ENCODE measurements around the gene FAM193A. TPM values are rescaled to one million over a fixed set of nuclear protein-coding genes. Genes with fewer than 3 reads are reported as not detected.

Gene FAM193A
- polyA plus RNA-seq, 1 donor (not counting 4 experiments of a cell fraction or from before 2014, with no cell fraction given): 3.6 TPM

- TF ChIP-seq, protein P1, sequence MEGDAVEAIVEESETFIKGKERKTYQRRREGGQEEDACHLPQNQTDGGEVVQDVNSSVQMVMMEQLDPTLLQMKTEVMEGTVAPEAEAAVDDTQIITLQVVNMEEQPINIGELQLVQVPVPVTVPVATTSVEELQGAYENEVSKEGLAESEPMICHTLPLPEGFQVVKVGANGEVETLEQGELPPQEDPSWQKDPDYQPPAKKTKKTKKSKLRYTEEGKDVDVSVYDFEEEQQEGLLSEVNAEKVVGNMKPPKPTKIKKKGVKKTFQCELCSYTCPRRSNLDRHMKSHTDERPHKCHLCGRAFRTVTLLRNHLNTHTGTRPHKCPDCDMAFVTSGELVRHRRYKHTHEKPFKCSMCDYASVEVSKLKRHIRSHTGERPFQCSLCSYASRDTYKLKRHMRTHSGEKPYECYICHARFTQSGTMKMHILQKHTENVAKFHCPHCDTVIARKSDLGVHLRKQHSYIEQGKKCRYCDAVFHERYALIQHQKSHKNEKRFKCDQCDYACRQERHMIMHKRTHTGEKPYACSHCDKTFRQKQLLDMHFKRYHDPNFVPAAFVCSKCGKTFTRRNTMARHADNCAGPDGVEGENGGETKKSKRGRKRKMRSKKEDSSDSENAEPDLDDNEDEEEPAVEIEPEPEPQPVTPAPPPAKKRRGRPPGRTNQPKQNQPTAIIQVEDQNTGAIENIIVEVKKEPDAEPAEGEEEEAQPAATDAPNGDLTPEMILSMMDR (optimal IDR thresholded peaks at IDR 0.05 in 1 of 3, IDR thresholded peaks at IDR 0.05 in 1 of 3, conservative IDR thresholded peaks at IDR 0.05 in 1 of 3; ENCODE audit: extremely low read depth in 1 of 3, insufficient read depth in 2 of 3, low read length in 3 of 3): no peak
- no peak for TF ChIP-seq EZH2 (IDR thresholded peaks at IDR 0.05; ENCODE audit: low read length)
- Histone ChIP-seq H3K4me1 (ENCODE audit: control insufficient read depth, extremely low read depth, insufficient read depth, low read length) (no peaks in the 10 kb centered on the region), H3K79me2 (ENCODE audit: control insufficient read depth, insufficient read depth, low read length) (no peaks in the 10 kb centered on the region), H3K27ac (ENCODE audit: control insufficient read depth, insufficient read depth, low read length) (no peak overlapping the region), H3K9me3 (ENCODE audit: control insufficient read depth, low read depth, low read length) (no peaks in the 10 kb centered on the region), H3K9ac (ENCODE audit: control insufficient read depth, extremely low read depth, insufficient read depth, low read length) (no peak overlapping the region), H3K36me3 (ENCODE audit: control insufficient read depth in 2 of 2, extremely low read depth in 1 of 2, insufficient read depth in 2 of 2, low read length in 2 of 2) (peaks cover 23 to 28% of the 10 kb centered on the region in 2 experiments), H2AFZ (ENCODE audit: control insufficient read depth, low read length) (no peak overlapping the region), H3K4me2 (ENCODE audit: control insufficient read depth, extremely low read depth, insufficient read depth, low read depth, low read length) (no peak overlapping the region), H3K4me3 (ENCODE audit: control insufficient read depth in 2 of 3, extremely low read depth in 1 of 3, insufficient read depth in 2 of 3, low read depth in 1 of 3, low read length in 3 of 3) (no peak overlapping the region), H4K20me1 (ENCODE audit: control insufficient read depth, extremely low read depth, insufficient read depth, low read length) (peaks cover 2% of the 10 kb centered on the region), H3K9me1 (ENCODE audit: control insufficient read depth, extremely low read depth, insufficient read depth, low read length) (no peaks in the 10 kb centered on the region), H3K27me3 (ENCODE audit: control insufficient read depth, extremely low read depth, insufficient read depth, low read length) (no peaks in the 10 kb centered on the region)
- FAIRE-seq (no peak), DNase-seq (ENCODE audit: low read depth, low spot score) (no peak)
- dilution Hi-C loops (cut with MboI; ENCODE audit: extremely low pct_ligation_motif_present, low sequenced_read_pairs): no loop called here
Observed at GRCh38 chr4:2685541-2685940, 149.1 kb downstream of the FAM193A start.

- FAIRE-seq: no peak
Observed at GRCh38 chr4:2686379-2687265, 150.2 kb downstream of the FAM193A start.

More at GRCh38 chr4:2686379-2687265, 150.2 kb downstream of the FAM193A start:
- H3K4me1 ChIP-seq (ENCODE audit: control insufficient read depth, extremely low read depth, insufficient read depth, low read length): no peaks in the 10 kb centered on the region
- no peaks in the 10 kb centered on the region for H3K9me3 ChIP-seq (ENCODE audit: control insufficient read depth, low read depth, low read length)
- no peak overlapping the region for H2AFZ ChIP-seq (ENCODE audit: control insufficient read depth, low read length)
- dilution Hi-C loops (cut with MboI; ENCODE audit: extremely low pct_ligation_motif_present, low sequenced_read_pairs): no loop called here
- no peak for TF ChIP-seq EZH2 (IDR thresholded peaks at IDR 0.05; ENCODE audit: low read length)
- TF ChIP-seq, protein P1 (optimal IDR thresholded peaks at IDR 0.05 in 1 of 3, IDR thresholded peaks at IDR 0.05 in 1 of 3, conservative IDR thresholded peaks at IDR 0.05 in 1 of 3; ENCODE audit: extremely low read depth in 1 of 3, insufficient read depth in 2 of 3, low read length in 3 of 3): no peak
- H4K20me1 ChIP-seq (ENCODE audit: control insufficient read depth, extremely low read depth, insufficient read depth, low read length): peaks cover 2% of the 10 kb centered on the region
- H3K4me3 ChIP-seq (ENCODE audit: control insufficient read depth in 2 of 3, extremely low read depth in 1 of 3, insufficient read depth in 2 of 3, low read depth in 1 of 3, low read length in 3 of 3): no peak overlapping the region
- H3K9ac ChIP-seq (ENCODE audit: control insufficient read depth, extremely low read depth, insufficient read depth, low read length): no peak overlapping the region
- no peaks in the 10 kb centered on the region for H3K9me1 ChIP-seq (ENCODE audit: control insufficient read depth, extremely low read depth, insufficient read depth, low read length)
- no peaks in the 10 kb centered on the region for H3K79me2 ChIP-seq (ENCODE audit: control insufficient read depth, insufficient read depth, low read length)
- H3K4me2 ChIP-seq (ENCODE audit: control insufficient read depth, extremely low read depth, insufficient read depth, low read depth, low read length): no peak overlapping the region
- H3K27me3 ChIP-seq (ENCODE audit: control insufficient read depth, extremely low read depth, insufficient read depth, low read length): no peaks in the 10 kb centered on the region
- H3K36me3 ChIP-seq (ENCODE audit: control insufficient read depth in 2 of 2, extremely low read depth in 1 of 2, insufficient read depth in 2 of 2, low read length in 2 of 2): peaks cover 32 to 35% of the 10 kb centered on the region in 2 experiments
- DNase-seq (ENCODE audit: low read depth, low spot score): no peak
- no peak overlapping the region for H3K27ac ChIP-seq (ENCODE audit: control insufficient read depth, insufficient read depth, low read length)
